Coronary artery (tissue), 2 donors: ENCODE measurements around the gene EGLN2.
"Not testable (repeated sequence)": the region's sequence is repeated elsewhere in the genome, so short reads cannot be mapped to it uniquely, and the experiment has no call there.

ENCODE experiments used
- DNase-seq: peaks from one replicate; pipeline ENCODE4 v3.0.0-alpha.2; 2017; ENCODE audit warnings: low spot score
- H3K27ac ChIP-seq, 2 donors: fragments of 200-600 bp; sonication (generic); one replicate each; pipeline ENCODE4 v1.5.1; 2016 to 2019
- H3K4me3 ChIP-seq: fragments of 200-600 bp; sonication (generic); 2 replicates; pipeline ENCODE4 v1.5.1; 2016; ENCODE audit warnings: mild to moderate bottlenecking, moderate library complexity
- CTCF ChIP-seq: fragments of 200-600 bp; sonication (generic); IDR thresholded peaks from one replicate; pipeline ENCODE4 v1.5.1; 2019; ENCODE audit warnings: antibody characterized with exemption

EGLN2 gene

GRCh38 chr19:40777937-40778705 is 20.9 kb upstream of the EGLN2 start, which contains the start of gene RAB4B:
RAB4B (plus strand) TSS chr19:40778247; CDS start chr19:40778376, 129 bp downstream.
- peak; percentile 100 for DNase-seq
- TF ChIP-seq CTCF, result no peak
- Histone ChIP-seq H3K27ac (peak within 1 kb of the TSS; percentile 81 to 100), H3K4me3 (peak within 1 kb of the TSS; percentile 96)

GRCh38 chr19:40778706-40779284 is 20.2 kb upstream of the EGLN2 start:
- DNase-seq, result no peak
- Histone ChIP-seq H3K27ac (peak overlapping the region; percentile 81 to 100), H3K4me3 (peak overlapping the region; percentile 96)
- TF ChIP-seq CTCF, result no peak

- Histone ChIP-seq H3K4me3 (no peak overlapping the region), H3K27ac (no peak overlapping the region)
- TF ChIP-seq CTCF, result no peak
- DNase-seq, result no peak
Observed at GRCh38 chr19:40780582-40780981, 18.4 kb upstream of the EGLN2 start.

GRCh38 chr19:40781140-40781539 is 17.9 kb upstream of the EGLN2 start:
- Histone ChIP-seq H3K4me3 (no peak overlapping the region), H3K27ac (no peak overlapping the region)
- TF ChIP-seq CTCF, result no peak
- DNase-seq, result no peak

- no peak overlapping the region for H3K4me3 ChIP-seq
- TF ChIP-seq CTCF, result no peak
- H3K27ac ChIP-seq, result no peak overlapping the region
- no peak for DNase-seq
Observed at GRCh38 chr19:40783711-40784110, 15.3 kb upstream of the EGLN2 start.

- not testable (repeated sequence) for DNase-seq, H3K4me3 ChIP-seq, H3K27ac ChIP-seq
Observed at GRCh38 chr19:40784146-40784545, 14.8 kb upstream of the EGLN2 start.

GRCh38 chr19:40785526-40785925 is 13.5 kb upstream of the EGLN2 start:
- DNase-seq, result no peak
- H3K27ac ChIP-seq, result peak overlapping the region in 1 of 2 donors; percentile 27
- TF ChIP-seq CTCF, result no peak
- no peak overlapping the region for H3K4me3 ChIP-seq
